ENCODE measurements around the gene ZFAND2A.
"Not testable (repeated sequence)": the region's sequence is repeated elsewhere in the genome, so short reads cannot be mapped to it uniquely, and the experiment has no call there.

The ZFAND2A gene

GRCh38 chr7:1151653-1152425, 8.2 kb downstream of the ZFAND2A start:
- in situ Hi-C loops (cut with HindIII; ENCODE audit: low sequenced_read_pairs), result no loop called here

GRCh38 chr7:1151156-1151555, 8.8 kb downstream of the ZFAND2A start:
- in situ Hi-C loops (cut with HindIII; ENCODE audit: low sequenced_read_pairs), result no loop called here

- in situ Hi-C loops (cut with HindIII; ENCODE audit: low sequenced_read_pairs), result no loop called here
Observed at GRCh38 chr7:1150400-1151002, 9.5 kb downstream of the ZFAND2A start.

- in situ Hi-C loops (cut with HindIII; ENCODE audit: low sequenced_read_pairs), result no loop called here
Observed at GRCh38 chr7:1149351-1149794, 10.6 kb downstream of the ZFAND2A start.

- in situ Hi-C loops (cut with HindIII; ENCODE audit: low sequenced_read_pairs), result not testable (repeated sequence)
Observed at GRCh38 chr7:1147873-1148272, 12.1 kb downstream of the ZFAND2A start.

GRCh38 chr7:1144269-1144771, 15.7 kb downstream of the ZFAND2A start:
- in situ Hi-C loops (cut with HindIII; ENCODE audit: low sequenced_read_pairs), result no loop called here

- in situ Hi-C loops (cut with HindIII; ENCODE audit: low sequenced_read_pairs), result not testable (repeated sequence)
Observed at GRCh38 chr7:1143031-1143430, 17.0 kb downstream of the ZFAND2A start.

- in situ Hi-C loops (cut with HindIII; ENCODE audit: low sequenced_read_pairs), result no loop called here
Observed at GRCh38 chr7:1142051-1142635, 17.9 kb downstream of the ZFAND2A start.

- in situ Hi-C loops (cut with HindIII; ENCODE audit: low sequenced_read_pairs), result no loop called here
Observed at GRCh38 chr7:1141651-1142050, 18.3 kb downstream of the ZFAND2A start.

GRCh38 chr7:1140476-1141104, 19.4 kb downstream of the ZFAND2A start:
- in situ Hi-C loops (cut with HindIII; ENCODE audit: low sequenced_read_pairs), result no loop called here

GRCh38 chr7:1137517-1138167, 22.4 kb downstream of the ZFAND2A start:
- in situ Hi-C loops (cut with HindIII; ENCODE audit: low sequenced_read_pairs), result no loop called here

GRCh38 chr7:1136841-1137516, 23.0 kb downstream of the ZFAND2A start:
- in situ Hi-C loops (cut with HindIII; ENCODE audit: low sequenced_read_pairs), result no loop called here

GRCh38 chr7:1134951-1135350, 25.0 kb downstream of the ZFAND2A start:
- in situ Hi-C loops (cut with HindIII; ENCODE audit: low sequenced_read_pairs), result no loop called here

- in situ Hi-C loops (cut with HindIII; ENCODE audit: low sequenced_read_pairs), result no loop called here
Observed at GRCh38 chr7:1131471-1132265, 28.3 kb downstream of the ZFAND2A start.

GRCh38 chr7:1130021-1130990, 29.7 kb downstream of the ZFAND2A start:
- in situ Hi-C loops (cut with HindIII; ENCODE audit: low sequenced_read_pairs), result no loop called here

- in situ Hi-C loops (cut with HindIII; ENCODE audit: low sequenced_read_pairs), result no loop called here
Observed at GRCh38 chr7:1129431-1129830, 30.6 kb downstream of the ZFAND2A start.

- in situ Hi-C loops (cut with HindIII; ENCODE audit: low sequenced_read_pairs), result no loop called here
Observed at GRCh38 chr7:1127001-1127400, 33.0 kb downstream of the ZFAND2A start.

- in situ Hi-C loops (cut with HindIII; ENCODE audit: low sequenced_read_pairs), result no loop called here
Observed at GRCh38 chr7:1125603-1125969, 34.4 kb downstream of the ZFAND2A start.
